GM06990 (cell line): ENCODE results near the gene CASKIN2.

ENCODE experiments used
- DNase-seq: peaks from one replicate; pipeline ENCODE4 v3.0.0-alpha.2; 2011; ENCODE audit not compliant: insufficient read length; ENCODE audit errors: extremely low read depth
- H3K27me3 ChIP-seq: replicated peaks from 2 replicates; pipeline ENCODE4 v1.6.0; 2011; ENCODE audit warnings: low read length; ENCODE audit not compliant: control insufficient read depth, insufficient read depth
- H3K36me3 ChIP-seq: 2 replicates; pipeline ENCODE4 v1.5.1; 2011; ENCODE audit warnings: low read length; ENCODE audit not compliant: control insufficient read depth, insufficient read depth
- H3K4me3 ChIP-seq: replicated peaks from 2 replicates; pipeline ENCODE4 v1.5.1; 2011; ENCODE audit warnings: low read depth, mild to moderate bottlenecking, control low read depth, low read length
- TF ChIP-seq, protein P1 (sequence below): IDR thresholded peaks from 2 replicates; pipeline ENCODE4 v1.5.1; 2011; ENCODE audit warnings: low read length, control low read depth, mild to moderate bottlenecking, inconsistent platforms; ENCODE audit not compliant: insufficient read depth, poor library complexity, severe bottlenecking

The CASKIN2 gene

DNA sequence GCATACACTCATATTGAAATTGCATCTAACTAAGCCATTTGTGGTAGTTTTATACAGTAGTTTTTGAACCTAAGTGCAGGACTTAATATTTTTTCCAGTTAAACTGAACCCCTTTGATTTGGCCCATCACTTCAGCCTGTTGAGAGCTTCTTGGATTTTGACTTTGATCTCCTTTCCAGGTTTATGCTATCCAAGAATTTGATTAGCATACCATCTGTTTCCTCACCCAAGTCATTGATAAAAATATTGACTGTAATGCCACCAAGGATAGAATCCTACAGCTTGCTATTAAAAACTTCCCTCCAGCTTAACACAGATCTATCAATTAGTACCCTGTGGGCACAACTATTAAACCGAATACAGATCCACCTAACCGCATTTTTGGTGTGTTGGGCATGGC is 51.7 kb downstream of the CASKIN2 start:
- TF ChIP-seq, protein P1, sequence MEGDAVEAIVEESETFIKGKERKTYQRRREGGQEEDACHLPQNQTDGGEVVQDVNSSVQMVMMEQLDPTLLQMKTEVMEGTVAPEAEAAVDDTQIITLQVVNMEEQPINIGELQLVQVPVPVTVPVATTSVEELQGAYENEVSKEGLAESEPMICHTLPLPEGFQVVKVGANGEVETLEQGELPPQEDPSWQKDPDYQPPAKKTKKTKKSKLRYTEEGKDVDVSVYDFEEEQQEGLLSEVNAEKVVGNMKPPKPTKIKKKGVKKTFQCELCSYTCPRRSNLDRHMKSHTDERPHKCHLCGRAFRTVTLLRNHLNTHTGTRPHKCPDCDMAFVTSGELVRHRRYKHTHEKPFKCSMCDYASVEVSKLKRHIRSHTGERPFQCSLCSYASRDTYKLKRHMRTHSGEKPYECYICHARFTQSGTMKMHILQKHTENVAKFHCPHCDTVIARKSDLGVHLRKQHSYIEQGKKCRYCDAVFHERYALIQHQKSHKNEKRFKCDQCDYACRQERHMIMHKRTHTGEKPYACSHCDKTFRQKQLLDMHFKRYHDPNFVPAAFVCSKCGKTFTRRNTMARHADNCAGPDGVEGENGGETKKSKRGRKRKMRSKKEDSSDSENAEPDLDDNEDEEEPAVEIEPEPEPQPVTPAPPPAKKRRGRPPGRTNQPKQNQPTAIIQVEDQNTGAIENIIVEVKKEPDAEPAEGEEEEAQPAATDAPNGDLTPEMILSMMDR, result no peak
- H3K4me3 ChIP-seq, result no peak overlapping the region

GRCh38 chr17:75460295-75460694 is 55.0 kb downstream of the CASKIN2 start:
- Histone ChIP-seq H3K4me3 (no peak overlapping the region), H3K36me3 (no peaks in the 10 kb centered on the region)

More for the DNA sequence above, 51.7 kb downstream of the CASKIN2 start:
- DNase-seq, result no peak
- Histone ChIP-seq H3K27me3 (no peaks in the 10 kb centered on the region), H3K36me3 (no peaks in the 10 kb centered on the region; the same call in 1 of the 2 replicates)

GRCh38 chr17:75459590-75460267 is 55.6 kb downstream of the CASKIN2 start:
- H3K36me3 ChIP-seq, result no peaks in the 10 kb centered on the region
- no peak for DNase-seq
- H3K4me3 ChIP-seq, result no peak overlapping the region
- TF ChIP-seq, protein P1, result no peak
- H3K27me3 ChIP-seq, result no peaks in the 10 kb centered on the region

More at GRCh38 chr17:75460295-75460694, 55.0 kb downstream of the CASKIN2 start:
- TF ChIP-seq, protein P1, result no peak
- DNase-seq, result no peak
- no peaks in the 10 kb centered on the region for H3K27me3 ChIP-seq

GRCh38 chr17:75459246-75459589 is 56.1 kb downstream of the CASKIN2 start:
- TF ChIP-seq, protein P1, result no peak
- H3K4me3 ChIP-seq, result no peak overlapping the region
- H3K27me3 ChIP-seq, result no peaks in the 10 kb centered on the region
- no peaks in the 10 kb centered on the region for H3K36me3 ChIP-seq
- DNase-seq, result no peak

- DNase-seq, result no peak
- no peaks in the 10 kb centered on the region for H3K27me3 ChIP-seq
- no peaks in the 10 kb centered on the region for H3K36me3 ChIP-seq
- H3K4me3 ChIP-seq, result peak overlapping the region; percentile 75
- TF ChIP-seq, protein P1, result no peak
These were observed 58.2 kb downstream of the CASKIN2 start for GRCh38 chr17:75457047-75457654.
